Right ventricle myocardium inferior (tissue), 1 donor: ENCODE results near the gene FBXO41. TPM values are rescaled to one million over a fixed set of nuclear protein-coding genes. Genes with fewer than 3 reads are reported as not detected.

Experiments used
- ATAC-seq: fragments of 200-7000 bp; cut with Tn5 transposase; one replicate; pipeline ENCODE4 v1.9.1; 2020; ENCODE audit warnings: mild to moderate bottlenecking, moderate library complexity
- DNase-seq: peaks from one replicate; pipeline ENCODE4 v3.0.0; 2021; ENCODE audit errors: missing footprints
- intact Hi-C: fragments of 100-400 bp; cut with DNase I; formaldehyde crosslinking; loops from one replicate; pipeline ENCODE4 v1.11.0; 2022
- total RNA-seq: library from RNA; stranded (reverse); fragmentation: NEBNext Ultra II Directional; extraction: Animal tissue kit (Norgen Biotek cat#: 25700); gene quantifications from one replicate; pipeline ENCODE4 v1.2.1, GENCODE V29; 2021
- donor health status: DM: no; HTN: yes; CAD: no; lungs with severe emphysema.

FBXO41 gene
- total RNA-seq, 1 donor from 2014 or later, result 0.87 TPM

DNA sequence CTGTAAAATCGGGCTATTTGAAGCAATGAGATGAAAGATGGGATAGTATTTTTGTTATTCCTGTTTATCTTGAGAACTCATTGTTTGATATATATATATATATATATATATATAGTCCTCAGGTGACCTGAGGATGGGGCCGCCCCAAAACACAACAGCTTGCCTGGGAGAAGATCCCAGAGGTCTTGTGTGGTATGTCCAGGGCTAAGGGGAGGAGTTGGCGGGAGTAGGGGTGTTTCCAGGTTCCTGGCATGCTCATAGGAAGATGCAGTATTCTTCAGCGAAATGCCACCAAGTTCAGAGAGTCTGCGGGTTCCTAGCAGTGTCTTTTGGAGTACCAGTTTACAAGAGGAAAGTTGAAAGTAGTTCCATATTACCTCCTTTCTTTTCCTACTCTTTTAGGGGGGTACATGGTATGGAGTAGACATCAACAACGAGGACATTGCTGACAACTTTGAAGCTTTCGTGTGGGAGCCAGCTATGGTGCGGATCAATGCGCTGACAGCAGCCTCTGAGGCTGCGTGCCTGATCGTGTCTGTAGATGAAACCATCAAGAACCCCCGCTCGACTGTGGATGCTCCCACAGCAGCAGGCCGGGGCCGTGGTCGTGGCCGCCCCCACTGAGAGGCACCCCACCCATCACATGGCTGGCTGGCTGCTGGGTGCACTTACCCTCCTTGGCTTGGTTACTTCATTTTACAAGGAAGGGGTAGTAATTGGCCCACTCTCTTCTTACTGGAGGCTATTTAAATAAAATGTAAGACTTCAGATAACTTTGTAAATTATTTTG is 31.8 kb downstream of the FBXO41 start:
- DNase-seq (no peak), ATAC-seq (no peak)
- intact Hi-C loops, result no loop called here

DNA sequence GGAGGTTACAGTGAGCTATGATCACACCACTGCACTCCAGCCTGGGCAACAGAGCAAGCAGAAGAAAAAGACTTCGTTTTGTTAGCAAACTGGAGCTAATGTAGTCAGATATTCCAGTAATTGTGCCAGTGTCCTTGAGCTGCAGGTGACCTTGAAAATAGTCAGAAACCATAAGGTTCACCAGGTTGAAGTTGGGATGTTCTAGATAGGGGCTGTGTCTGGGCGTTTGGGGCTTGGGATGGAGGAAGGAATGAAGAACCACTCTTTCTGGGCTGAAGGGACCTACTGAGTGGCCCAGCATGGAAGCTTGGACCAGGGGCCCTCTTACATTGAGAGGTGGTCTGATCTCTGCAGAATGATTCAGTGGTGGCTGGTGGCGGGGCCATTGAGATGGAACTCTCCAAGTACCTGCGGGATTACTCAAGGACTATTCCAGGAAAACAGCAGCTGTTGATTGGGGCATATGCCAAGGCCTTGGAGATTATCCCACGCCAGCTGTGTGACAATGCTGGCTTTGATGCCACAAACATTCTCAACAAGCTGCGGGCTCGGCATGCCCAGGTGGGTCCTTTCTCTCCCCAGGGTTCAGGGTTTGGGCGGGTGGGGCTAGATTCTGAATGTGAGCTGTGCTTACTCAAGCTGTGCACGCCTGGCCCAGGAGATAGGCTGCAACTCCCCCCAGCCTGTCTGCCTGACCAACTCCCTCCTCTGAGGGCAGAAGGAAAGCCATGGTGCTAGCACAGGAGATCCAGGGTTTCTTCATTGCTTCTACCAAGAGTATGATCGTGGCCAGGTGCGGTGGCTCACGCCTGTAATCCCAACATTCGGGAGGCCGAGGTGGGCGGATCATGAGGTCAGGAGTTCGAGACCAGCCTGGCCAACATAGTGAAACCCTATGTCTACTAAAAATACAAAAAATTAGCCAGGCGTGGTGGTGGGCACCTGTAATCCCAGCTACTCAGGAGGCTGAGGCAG is 33.1 kb downstream of the FBXO41 start:
- ATAC-seq, result no peak
- intact Hi-C loops, result no loop called here
- no peak for DNase-seq

GRCh38 chr2:73249636-73250035 is 34.6 kb downstream of the FBXO41 start:
- DNase-seq, result no peak
- ATAC-seq, result no peak
- intact Hi-C loops, result no loop called here

GRCh38 chr2:73246850-73247249 is 37.4 kb downstream of the FBXO41 start:
- DNase-seq (no peak), ATAC-seq (no peak)
- intact Hi-C loops, result no loop called here

- intact Hi-C loops, result no loop called here
- no peak for DNase-seq
- ATAC-seq, result no peak
These were observed 39.7 kb downstream of the FBXO41 start for GRCh38 chr2:73244580-73244979.

GRCh38 chr2:73243884-73244570 is 40.3 kb downstream of the FBXO41 start:
- ATAC-seq (peak; percentile 43), DNase-seq (no peak)
- intact Hi-C loops, result no loop called here

GRCh38 chr2:73239776-73240175 is 44.5 kb downstream of the FBXO41 start:
- intact Hi-C loops, result no loop called here
- DNase-seq, result no peak
- ATAC-seq, result no peak

GRCh38 chr2:73238976-73239375 is 45.3 kb downstream of the FBXO41 start:
- no peak for ATAC-seq
- no peak for DNase-seq
- intact Hi-C loops, result no loop called here

DNA sequence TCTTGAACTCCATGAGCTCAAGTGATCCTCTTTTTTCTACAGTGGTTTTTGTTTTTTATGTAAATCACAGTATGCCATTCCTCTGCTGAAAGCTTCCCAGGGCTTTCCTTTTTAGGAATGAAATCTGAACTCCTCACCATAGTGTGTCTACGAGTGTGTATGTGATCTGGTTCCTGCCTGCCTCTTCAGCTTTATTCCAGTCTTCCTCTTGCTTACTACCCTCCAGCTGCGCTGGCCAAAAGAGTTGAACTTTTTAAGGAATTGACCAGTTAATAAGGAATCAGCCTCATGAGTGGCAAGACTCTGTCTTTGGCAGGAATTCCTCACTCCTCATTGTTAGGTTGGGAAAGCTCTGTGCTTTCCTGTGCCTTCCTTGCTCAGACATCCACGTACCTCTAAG is 46.1 kb downstream of the FBXO41 start:
- intact Hi-C loops, result no loop called here
- DNase-seq, result no peak
- no peak for ATAC-seq

DNA sequence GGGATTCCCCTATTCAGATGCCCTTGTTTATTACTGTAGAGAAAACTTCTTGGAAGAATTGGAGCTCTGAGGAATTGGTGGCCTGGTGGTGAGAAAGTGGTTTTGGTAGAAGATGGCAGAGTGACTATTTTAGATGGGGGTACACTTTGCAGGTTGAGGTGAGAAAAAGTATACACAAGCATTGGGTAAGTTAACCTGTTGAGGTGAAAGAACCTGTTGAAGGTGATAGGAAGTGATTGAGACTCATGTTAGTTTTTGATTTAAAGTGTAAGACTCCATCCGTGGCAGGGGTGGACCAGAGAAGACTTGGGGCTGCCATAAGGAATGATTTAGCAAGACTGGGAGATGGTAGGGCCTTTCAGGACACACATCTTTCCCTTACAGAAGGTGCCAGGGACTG is 47.1 kb downstream of the FBXO41 start:
- intact Hi-C loops, result no loop called here
- ATAC-seq (no peak), DNase-seq (no peak)

- ATAC-seq, result no peak
- no peak for DNase-seq
- intact Hi-C loops, result no loop called here
These were observed 48.8 kb downstream of the FBXO41 start for GRCh38 chr2:73235315-73236028.

- peak; percentile 89 for ATAC-seq
- intact Hi-C loops, result no loop called here
- DNase-seq, result peak; percentile 92
These were observed 50.1 kb downstream of the FBXO41 start, which contains the start of gene CCT7 for GRCh38 chr2:73233932-73234832. TSS of gene CCT7 (plus strand) at chr2:73234308. CDS start at chr2:73234379, 71 bp downstream.

GRCh38 chr2:73233154-73233931 is 50.9 kb downstream of the FBXO41 start, which contains the start of gene PRADC1:
TSS of gene PRADC1 (minus strand) at chr2:73233239. CDS start at chr2:73233160, 79 bp downstream.
- intact Hi-C loops, result no loop called here
- ATAC-seq, result peak; percentile 96

DNA sequence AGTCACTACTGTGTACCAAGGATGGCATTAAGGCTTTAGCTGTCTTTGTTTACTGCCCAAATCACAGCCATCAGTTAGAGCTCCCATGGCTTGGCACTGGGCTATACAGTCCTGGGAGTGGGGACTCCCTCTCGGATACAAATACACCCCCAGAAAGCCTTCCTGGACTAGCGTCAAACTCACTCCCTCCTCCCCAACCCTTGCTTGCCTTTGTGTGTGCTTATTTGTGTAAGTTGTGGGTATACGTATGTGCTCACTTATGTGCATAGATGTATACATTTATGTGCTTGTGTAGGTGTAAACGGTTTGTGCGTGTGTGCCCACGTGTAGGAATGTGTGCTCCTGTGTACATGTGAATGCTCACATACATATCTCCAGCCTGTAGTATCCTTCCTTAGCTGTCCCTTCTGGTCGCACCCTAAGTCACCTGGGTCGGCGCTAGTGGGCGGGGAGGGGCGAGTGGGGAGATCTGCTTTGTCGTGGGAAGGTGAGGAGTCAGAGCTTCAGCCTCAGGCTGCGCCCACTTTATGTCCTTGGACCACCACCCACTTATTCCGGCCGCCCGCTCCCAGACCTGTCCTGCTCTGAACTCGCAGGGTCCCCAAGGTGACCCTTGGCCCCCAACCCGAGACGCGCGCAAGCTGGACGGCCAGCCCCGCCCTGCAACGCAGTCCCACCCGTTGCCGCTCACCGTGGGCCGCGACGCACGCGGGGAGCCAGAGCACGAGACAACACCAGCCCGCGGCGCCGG is 51.7 kb downstream of the FBXO41 start:
- DNase-seq, result no peak

More at GRCh38 chr2:73233154-73233931, 50.9 kb downstream of the FBXO41 start, which contains the start of gene PRADC1:
- DNase-seq, result peak; percentile 99

DNA sequence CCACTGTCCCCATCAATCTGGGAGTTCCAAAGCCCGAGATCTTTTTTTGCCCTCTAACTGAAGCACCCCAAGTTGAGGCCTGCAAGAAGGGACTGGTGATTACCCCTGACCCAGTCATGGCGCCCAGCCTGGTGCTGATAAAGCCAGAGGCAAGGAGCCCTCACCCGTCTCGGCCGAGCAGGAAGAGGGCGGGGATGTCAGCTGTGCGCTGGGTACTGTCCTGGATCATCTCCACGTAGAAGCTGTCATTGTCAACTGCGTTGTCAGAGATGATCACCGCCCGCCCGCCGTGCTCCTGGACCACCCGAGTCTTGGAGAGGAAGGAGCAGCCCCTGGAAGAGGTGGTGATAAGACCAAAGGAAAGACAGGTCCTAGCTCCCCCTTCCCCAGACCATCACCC is 55.6 kb downstream of the FBXO41 start:
- ATAC-seq (no peak), DNase-seq (no peak)
- intact Hi-C loops, result no loop called here

More for the DNA sequence above, 51.7 kb downstream of the FBXO41 start:
- intact Hi-C loops, result no loop called here
- no peak for ATAC-seq

DNA sequence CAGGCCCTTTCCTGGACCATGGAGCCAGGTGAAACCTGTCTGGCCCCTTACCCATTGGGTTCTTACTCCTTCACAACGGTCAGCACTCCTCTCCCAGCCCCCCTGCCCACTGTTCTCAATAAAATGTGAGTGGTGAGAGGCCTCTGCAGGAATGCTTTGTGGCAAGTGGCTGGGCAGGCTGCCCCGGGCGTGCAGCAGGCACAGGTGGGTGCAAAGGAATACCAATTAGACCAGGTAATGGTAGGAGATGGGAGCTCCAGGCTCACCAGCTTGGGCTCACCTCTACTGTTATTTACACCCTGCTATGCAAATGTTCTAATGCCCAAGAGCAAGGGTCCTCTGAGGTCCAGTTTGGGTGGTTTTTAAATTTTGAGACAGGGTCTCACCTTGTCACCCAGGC is 57.2 kb downstream of the FBXO41 start:
- intact Hi-C loops, result no loop called here
- DNase-seq (no peak), ATAC-seq (no peak)
